ENCODE results near the gene MUC20.

The MUC20 gene

GRCh38 chr3:195752066-195752465, 31.3 kb downstream of the MUC20 start:
- H3K27ac ChIP-seq, result no peak overlapping the region
- no peak overlapping the region for H3K4me3 ChIP-seq

- no peak overlapping the region for H3K4me3 ChIP-seq
- H3K27ac ChIP-seq, result no peak overlapping the region
These were observed 32.0 kb downstream of the MUC20 start for GRCh38 chr3:195752546-195753331.

- no peak overlapping the region for H3K27ac ChIP-seq
- no peak overlapping the region for H3K4me3 ChIP-seq
These were observed 32.8 kb downstream of the MUC20 start for GRCh38 chr3:195753581-195753980.

DNA sequence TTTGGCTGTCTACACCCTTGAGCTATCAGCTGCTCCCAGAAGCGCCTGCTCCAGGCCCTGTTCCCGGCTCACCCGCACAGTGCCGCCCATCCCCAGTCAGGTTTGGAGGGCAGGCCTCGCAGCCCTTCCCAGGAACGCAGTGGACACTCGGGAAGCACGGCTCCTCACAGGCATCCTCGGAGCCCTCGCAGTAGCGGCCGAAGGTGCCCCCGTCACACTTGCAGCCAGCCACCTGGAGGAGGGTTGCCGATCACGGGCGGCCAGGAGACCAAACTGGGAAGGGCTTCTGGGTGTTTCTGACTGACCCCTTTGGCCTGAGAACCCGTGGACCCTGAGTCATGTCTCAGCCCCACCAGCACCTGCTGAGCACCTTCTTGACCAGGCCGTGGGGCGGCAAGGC, 33.4 kb downstream of the MUC20 start:
- Histone ChIP-seq H3K4me3 (no peak overlapping the region), H3K27ac (no peak overlapping the region)

DNA sequence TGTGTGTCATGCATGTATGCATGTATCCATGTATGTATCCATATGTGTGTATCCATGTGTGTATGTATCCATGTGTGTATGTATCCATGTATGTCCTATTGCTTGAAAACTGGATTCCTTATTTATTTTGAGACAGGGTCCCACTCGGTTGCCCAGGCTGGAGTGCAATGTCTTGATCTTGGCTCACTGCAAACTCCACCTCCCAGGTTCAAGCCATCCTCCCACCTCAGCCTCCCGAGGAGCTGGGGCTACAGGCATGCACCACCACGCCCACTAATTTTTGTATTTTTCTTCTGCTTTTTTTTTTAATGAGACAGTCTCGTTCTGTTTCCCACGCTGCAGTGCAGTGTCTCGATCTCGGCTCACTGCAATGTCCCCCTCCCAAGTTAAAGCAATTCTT, 34.1 kb downstream of the MUC20 start:
- H3K4me3 ChIP-seq, result no peak overlapping the region
- no peak overlapping the region for H3K27ac ChIP-seq

DNA sequence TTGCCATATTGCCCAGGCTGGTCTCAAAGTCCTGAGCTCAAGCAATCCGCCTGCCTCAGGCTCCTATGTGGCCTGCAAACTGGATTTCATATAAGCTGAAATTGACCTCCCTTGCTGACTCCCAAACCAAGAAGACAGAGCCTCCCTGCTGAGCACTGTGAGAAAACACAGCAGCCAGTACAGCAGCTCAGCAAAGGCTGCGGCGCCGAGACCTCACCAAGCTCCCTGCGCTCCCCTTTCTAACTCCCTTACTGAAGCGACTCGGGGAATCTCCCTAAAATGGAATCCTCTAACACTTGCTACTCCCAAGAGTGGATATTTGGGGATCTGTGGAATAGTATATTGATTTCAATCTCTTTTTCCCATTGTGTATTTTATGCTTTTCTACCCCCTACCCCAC, 34.6 kb downstream of the MUC20 start:
- H3K27ac ChIP-seq, result no peak overlapping the region
- no peak overlapping the region for H3K4me3 ChIP-seq

DNA sequence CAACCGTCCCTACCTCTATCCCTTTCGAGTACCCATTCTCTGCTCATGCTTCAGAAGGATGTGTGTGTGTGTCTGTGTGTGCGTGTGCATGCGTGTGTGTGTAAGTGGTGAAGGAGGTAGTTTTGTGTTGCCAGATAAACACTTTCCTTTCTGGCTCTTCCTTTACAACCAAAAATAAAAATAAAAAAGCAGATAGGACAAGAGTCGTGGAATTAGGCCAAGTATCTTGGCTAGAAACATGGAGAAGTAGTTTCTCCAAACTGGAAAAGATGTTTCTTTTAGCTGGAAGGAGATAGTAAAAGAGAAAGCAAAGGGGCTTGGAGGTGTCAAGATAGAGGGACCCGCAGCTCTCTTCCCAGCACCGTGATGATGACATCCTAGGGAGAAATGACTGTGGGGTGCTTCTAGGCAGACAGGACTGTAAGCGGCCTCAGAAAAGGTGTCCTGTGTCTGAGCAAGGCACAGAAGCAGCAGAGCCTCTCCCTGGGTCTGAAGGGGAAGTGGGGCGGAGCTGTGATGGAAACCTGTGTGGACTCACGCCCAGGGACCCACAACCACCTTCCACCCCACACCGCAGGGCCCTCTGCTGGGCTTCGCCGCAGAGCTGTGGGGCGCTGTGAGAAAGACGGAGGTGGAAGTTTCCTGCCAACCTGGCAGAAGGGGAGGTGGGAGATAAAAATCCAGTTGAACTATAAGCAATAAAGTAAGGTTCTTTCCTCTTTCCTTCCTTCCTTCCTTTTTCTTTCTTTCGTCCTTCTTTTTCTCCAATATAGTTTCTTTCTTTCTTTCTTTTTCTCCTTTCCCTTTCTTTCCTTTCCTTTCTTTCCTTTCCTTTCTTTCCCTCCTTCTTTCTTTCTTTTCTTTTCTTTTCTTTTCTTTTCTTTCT, 35.3 kb downstream of the MUC20 start:
- no peak overlapping the region for H3K4me3 ChIP-seq
- H3K27ac ChIP-seq, result no peak overlapping the region

DNA sequence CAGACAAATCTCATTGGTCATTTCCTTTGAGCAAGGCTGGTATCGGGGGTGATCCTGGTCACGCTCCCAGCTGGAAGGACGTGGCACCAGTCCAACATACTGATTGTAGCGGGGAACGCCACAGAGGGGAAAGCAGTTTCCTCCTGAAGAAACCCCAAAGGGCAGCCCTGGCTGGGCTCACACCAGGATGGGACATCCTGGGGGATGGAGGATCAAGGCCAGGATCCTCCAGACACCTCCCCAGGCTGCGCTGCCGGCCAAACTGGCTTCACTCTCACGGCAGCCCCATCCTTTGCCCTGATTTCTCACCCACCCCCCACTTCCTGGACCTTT, 36.6 kb downstream of the MUC20 start:
- Histone ChIP-seq H3K27ac (no peak overlapping the region), H3K4me3 (no peak overlapping the region)

- no peak overlapping the region for H3K27ac ChIP-seq
- no peak overlapping the region for H3K4me3 ChIP-seq
These were observed 37.0 kb downstream of the MUC20 start for GRCh38 chr3:195757827-195758226.

- H3K27ac ChIP-seq, result no peak overlapping the region
- no peak overlapping the region for H3K4me3 ChIP-seq
These were observed 38.1 kb downstream of the MUC20 start for GRCh38 chr3:195758721-195759353.

DNA sequence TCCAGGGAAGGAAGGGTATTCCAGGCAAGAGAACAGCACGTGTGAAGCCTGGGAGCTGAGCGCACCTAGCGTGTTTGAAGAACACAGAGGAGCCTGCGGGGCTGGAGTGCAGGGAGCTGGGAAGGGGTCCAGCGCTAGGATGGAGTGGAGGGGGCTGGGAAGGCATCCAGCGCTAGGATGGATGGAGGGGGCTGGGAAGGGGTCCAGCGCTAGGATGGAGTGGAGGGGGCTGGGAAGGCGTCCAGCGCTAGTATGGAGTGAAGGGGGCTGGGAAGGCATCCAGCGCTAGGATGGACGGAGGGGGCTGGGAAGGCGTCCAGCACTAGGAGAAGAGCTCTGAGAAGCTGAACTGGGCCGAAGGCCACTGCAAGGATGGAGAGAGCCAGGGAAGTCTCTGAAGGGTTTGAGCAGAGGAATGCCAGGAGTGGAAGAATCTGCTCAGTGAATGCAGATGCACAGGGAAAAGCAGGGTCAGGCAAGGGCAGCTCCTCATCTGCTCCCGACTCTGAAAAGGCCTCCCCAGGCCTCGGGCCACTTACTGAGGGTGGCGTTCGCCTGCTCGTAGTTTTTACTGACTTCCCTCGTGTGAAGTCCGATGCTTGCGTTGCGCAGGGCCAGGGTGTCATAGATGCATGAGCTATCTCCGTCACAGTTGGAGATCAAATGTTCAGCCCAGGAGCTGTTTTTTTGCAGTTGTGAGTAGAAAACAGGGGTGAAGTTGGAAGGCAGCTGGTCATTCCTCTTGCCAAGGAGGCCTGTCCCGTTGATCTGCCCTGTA, 39.8 kb downstream of the MUC20 start:
- no peak overlapping the region for H3K4me3 ChIP-seq
- H3K27ac ChIP-seq, result no peak overlapping the region

DNA sequence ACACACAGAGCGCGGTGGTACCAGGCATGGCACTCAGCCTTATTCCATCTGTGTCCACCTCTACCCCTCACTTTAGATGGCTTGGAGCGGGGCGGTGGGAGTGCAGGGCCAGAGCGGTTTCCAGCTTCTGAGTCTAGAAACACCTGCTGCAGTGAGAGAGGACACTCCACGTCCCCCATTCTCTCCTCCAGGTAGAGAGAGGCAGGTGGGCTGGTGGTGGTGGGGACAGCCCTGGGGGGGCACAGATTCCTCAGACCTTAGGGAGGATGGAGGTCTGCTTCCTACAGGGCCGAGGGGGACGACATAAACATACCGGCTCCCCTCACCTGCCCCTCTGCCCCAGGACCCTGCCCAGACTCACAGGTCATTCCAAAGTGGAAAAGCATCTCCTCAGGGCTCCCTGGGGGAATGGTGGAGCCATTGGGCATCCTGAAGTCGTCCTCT, 40.4 kb downstream of the MUC20 start:
- Histone ChIP-seq H3K4me3 (no peak overlapping the region), H3K27ac (no peak overlapping the region)

DNA sequence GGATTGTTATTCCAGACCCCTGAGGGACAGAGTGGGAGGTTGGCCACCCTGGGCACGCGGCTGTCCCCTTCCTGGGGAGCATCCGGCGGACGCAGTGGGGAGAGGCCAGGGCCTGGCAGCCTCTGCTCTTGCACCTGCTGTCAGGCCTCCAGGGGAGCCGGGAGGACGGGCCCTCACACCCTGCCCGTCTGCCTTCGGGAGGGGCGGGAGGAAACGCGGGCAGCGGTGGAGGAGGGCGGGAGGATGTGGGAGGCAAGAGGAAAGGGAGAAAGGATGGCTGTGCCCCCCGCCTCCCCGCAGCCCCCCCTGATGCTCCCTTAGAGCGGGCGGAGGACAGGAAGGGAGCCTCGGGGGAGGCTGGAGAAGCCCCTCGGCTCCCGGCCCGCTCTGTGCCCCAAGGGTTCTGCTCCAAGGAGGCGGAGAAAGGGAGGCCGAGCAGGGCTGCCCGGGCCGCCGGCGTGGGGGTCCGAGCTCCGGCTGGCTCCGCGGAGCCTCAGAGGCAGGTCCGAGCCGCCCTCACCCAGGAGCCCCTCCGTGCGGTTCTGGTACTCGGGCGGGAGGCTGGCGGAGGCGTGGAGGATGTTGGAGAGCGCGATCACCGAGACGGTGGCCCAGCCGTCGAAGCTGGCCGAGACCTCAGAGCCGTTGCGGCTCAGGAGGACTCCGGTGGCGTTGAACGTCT, 40.9 kb downstream of the MUC20 start:
- H3K27ac ChIP-seq, result no peak overlapping the region
- no peak overlapping the region for H3K4me3 ChIP-seq

GRCh38 chr3:195762249-195762585, 41.4 kb downstream of the MUC20 start:
- Histone ChIP-seq H3K27ac (no peak overlapping the region), H3K4me3 (no peak overlapping the region)

DNA sequence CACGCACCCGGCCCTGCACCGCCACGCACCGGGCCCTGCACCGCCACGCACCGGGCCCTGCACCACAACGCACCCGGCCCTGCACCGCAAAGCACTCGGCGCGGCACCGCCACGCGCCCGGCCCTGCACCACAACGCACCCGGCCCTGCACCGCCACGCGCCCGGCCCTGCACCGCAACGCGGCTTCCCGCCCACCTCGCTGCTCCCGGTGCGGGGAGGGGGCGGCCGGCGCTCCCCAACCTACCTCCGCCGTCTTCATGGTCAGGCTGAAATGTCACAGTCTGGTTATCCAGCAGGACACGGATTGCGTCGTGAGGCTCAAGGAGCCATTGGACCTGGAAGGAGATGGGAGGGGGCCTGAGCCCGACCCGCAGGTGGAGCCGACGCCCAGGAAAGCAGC, 41.8 kb downstream of the MUC20 start:
- no peak overlapping the region for H3K27ac ChIP-seq
- H3K4me3 ChIP-seq, result no peak overlapping the region

GRCh38 chr3:195763076-195763830, 42.5 kb downstream of the MUC20 start:
- no peak overlapping the region for H3K4me3 ChIP-seq

DNA sequence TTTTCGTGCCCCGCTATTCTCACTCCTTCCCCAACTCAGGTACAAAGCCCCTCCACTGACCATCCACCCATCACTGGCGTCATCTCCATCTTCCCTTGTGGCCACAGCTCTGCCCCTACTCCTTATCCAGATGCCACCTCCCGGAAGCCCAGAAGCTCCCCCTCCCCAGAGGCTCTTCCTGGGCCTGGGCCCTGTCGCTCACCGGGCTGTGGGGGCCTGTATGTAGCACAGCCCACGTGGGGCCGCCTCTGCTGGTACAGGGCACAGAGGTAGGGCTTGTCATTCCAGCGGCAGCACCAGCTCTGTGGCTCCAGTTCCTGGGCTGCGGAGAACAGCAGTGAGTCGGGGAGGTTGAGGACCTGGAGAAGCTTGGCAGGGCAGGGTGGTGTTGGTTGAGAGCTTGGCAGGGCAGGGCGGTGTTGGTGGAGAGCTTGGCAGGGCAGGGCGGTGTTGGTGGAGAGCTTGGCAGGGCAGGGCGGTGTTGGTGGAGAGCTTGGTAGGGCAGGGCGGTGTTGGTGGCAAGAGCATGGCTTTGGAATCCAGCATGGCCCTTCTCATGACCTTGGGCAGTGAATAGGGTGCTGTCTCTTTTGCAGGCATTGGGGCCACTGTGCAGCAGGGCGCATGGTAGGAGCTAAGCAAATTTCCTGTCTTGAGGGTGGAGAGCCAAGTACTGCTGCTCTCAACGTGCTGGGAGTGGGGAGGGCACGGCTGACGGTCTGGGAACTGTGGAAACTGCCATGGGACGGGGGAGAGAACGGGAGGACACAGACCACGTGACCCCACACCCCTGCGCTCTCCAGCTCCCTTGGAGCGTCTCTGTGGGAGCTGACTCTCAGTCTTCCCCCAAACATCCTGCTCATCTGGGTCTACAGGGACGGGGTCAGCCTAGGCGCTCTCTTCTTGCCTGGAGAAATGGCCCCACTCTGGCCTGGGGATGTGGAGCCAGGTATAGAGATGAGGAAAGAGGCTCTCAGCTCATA, 43.4 kb downstream of the MUC20 start:
- H3K4me3 ChIP-seq, result no peak overlapping the region
- no peak overlapping the region for H3K27ac ChIP-seq

More at GRCh38 chr3:195763076-195763830, 42.5 kb downstream of the MUC20 start:
- no peak overlapping the region for H3K27ac ChIP-seq

Measured in skin epidermis (tissue), 12 donors.